Effector CD4-positive, alpha-beta T cell (primary cell): ENCODE measurements around the gene HSPE1.
A peak's percentile ranks its signal among the peaks of the same experiment; 100 is the strongest.
"Not testable (repeated sequence)": the region's sequence is repeated elsewhere in the genome, so short reads cannot be mapped to it uniquely, and the experiment has no call there.

ENCODE experiments used
- DNase-seq: peaks from one replicate; pipeline ENCODE4 v3.0.0-alpha.2; 2020

HSPE1 gene

DNA sequence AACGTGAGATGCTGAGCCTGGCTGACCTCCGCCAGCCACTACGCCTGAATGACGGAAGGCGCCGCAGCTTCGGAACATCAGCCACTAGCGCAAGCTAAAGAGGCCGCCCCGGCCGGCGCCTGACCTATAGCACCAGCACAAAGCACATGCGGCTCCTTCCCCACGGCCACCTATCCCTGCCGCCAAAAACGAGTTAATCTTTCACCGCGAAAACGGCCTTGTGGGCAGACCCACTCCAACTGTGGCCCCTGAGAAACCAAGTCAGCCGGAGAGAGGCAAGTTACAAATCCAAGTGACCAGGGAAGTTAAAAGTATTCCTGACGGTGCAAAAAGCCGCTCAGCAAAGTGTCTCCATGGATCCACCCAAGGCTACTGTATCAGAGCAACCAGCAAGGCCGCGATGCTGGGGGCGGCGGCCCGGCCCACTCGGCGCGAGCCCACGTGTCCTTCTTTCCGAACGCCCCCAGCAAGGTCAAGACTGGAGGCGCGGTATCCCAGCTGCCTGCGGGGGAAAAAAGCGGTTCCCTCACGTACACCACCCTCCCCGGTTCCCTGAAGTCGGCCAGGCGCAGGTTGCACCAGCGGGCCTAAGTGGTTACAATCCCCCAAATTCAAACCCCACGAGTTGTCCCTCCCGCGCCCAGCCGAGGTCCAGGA lies 1.1 kb upstream of the HSPE1 start:
- peak; percentile 34 for DNase-seq

DNA sequence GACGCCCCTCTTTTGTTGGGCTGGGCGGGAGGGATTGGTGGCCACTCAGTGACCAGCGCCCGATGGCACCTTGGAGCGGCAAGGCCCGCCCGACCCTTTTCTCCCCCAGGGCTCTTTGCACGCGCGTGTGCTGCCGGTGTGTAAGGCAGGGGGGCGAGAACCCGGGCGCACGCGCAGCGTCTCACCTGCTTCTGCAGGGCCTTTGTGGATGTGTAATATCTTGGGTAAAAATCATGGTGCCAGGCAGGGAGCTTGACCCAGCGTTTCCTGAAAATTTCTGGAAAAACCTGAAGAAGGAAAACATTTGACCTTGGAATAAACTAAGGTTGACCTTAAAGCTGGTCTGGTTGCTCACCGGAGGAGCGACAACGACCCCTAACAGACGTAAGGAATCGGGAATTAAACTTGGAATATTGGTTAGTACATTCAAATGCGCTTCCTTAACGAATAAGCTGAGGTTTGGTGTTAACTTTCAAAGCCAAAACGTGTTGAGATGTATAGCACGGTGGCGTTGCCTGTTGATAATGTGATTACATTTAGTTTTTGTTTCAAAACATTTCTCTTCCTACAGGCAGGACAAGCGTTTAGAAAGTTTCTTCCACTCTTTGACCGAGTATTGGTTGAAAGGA lies 438 bp downstream of the HSPE1 start:
- no peak for DNase-seq

DNA sequence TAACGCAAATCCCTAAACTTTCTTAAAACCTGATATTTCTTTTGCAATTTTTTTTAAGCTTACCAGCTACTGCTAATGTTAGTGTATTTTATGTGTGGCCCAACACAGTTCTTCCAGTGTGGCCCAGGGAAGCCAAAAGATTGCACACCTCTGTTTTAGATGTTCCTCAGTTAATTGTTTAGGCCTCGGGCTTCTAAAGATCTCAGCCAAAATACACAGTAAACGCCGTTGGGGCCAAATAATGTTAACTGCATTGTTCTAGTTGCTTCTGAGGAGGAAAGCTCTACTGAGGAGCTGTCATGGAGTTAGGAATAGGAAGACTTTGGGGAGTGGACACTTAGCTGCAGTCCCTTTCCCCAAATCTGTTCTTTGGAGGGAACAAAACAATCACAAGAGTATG lies 2.0 kb downstream of the HSPE1 start:
- DNase-seq, result no peak

DNA sequence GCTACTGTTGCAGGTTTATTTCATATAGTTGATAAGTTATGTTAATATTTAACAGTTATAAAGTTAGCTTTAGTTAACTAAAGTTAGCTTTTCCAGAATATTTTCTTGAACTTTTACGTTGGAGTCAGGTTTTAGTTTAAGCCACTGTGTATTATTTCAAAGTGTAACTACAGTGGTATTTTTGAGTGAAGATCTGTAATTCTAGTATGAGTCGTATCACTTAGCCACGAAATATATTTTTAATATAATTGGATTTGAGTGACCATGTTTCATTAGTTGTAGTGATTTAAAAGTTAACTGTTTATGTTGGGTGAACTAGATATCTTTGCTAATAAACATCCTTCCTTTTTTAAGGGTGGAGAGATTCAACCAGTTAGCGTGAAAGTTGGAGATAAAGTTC lies 2.5 kb downstream of the HSPE1 start:
- DNase-seq, result no peak

DNA sequence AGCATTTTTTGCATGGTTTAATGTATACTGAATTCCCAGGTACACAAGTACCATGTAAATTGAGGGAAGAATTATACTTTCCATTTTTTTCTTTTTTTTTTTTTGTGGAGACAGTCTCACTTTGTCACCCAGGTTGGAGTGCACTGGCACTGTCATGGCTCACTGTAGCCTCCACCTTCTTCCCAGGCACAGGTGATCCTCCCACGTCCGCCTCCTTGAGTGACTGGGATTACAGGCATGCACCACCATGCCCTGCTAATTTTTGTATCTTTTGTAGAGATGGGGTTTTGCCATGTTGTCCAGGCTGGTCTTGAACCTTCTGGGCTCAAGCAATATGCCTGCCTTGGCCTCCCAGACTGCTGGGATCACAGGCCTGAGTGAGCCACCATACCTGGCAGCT lies 3.8 kb downstream of the HSPE1 start:
- no peak for DNase-seq

DNA sequence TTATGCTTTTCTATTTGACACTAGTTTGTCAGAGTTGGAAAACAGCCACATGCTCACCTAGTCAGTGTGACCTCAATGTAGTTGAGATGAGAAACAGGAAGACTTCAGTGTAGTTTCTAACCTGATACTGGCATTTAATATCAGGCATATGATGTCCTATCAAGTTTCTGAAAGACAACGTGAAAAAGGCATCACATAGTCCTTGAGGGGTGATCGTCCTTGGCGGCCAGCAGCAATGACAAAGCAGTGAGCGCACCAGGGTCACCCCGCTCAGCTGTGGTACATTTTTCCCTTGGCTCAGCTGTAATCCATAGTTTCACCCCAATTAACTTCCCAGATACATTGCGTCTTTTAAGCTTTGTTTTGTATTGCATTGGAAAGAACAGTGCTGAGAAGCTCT lies 4.3 kb downstream of the HSPE1 start:
- no peak for DNase-seq

DNA sequence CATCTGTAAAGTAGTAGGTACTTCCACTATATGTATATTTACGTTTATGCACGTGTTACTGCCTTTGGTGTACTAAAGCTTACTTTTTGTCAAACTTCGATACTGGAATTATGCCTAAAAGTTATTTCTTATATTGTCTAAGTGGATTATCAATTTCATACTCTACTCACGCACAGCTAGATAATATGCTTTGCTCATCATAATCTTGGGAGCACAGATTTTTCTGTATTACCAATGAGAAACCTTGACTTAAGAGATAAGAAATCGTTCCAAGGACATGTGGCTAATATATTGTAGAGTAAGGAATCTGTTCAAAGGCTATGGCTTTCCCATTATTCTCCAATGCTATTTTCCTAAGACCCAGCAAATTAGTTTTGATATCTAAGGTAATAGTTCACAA lies 6.5 kb downstream of the HSPE1 start:
- no peak for DNase-seq

DNA sequence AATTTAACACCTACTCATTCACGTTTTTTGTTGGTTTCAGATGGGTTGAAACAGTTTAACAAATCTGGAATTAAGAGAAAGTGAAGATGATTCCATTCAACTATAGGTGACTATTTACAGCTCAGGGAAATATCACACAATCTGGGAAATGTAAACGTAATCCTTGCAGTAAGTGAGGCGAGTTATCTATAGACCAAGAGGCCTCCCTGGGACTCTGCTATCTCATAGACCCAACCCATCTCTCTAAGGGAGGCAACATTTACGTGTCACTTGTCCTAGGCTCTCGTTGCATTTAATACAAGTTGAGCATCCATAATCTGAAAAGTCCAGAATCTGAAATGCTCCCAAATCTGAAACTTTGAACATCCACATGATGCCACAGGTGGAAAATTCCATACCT lies 13.7 kb downstream of the HSPE1 start:
- no peak for DNase-seq

DNA sequence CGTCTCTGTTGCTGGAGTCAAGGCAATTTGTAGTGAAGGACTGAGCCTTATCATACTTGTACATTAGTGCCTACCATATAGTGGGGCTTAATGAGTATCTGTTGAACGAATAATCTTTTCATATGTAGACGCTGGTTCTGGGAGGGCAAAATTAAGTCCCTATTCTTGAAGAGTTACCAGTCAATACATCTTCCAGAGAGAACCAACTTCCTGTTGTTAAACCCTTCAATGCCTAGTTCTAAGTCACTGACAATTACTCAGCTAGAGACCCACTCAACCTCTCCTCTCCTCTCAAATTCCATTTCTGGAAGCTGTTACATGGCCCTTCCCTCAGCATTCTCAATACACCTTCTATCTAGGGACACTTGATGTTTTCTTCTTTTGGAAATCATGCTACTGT lies 14.6 kb downstream of the HSPE1 start:
- no peak for DNase-seq

DNA sequence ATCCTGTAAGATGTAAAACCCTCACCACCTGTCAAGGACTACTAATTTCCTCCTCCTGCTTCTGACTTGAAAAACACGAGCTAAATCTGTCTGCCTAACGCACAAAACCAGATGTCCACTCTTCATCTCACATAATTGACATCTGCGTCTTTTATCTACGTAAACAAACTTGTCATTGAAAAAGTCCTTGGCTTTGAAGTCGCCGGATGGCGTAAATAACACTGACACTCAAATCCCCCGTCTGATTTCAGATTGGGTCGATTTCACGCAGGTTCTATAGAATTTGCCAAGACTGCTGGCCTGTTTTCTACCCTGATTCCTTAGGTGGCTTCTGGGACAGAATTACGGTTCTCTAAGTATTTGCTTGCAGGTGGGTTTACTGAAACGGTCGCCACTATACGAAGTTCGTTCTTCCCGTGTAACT lies 15.1 kb downstream of the HSPE1 start:
- no peak for DNase-seq

DNA sequence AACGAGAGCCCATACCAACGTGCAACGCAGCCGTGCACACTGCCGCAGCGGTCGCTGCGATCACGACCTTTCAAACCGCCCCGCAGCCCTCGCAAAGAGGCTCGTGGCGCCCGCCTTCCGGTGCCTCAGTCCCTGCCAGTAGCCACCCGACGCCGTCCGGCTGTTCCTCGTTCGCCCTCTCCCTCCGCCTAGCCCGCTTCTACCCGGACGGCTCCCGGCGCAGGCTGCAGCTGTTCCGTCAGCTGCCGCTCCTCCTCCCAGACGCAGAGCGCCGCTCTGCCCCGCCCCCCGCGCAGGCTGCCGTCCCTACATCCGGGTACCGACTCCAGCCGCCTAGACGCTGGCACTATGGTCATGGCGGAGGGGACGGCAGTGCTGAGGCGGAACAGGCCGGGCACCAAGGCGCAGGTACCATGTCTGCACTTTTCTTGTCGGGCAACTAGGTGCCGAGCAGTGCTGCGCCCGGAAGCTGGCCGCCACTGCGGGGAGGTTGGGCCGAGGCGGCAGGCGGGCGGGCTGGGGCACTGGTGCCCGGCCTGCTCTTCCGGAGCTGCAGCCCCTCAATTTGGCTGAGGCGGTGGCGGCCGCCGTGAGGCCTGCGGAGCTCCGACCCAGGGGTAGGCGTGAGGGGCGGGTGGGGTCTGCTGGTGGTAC lies 15.7 kb downstream of the HSPE1 start, which contains the start of gene MOB4:
Gene MOB4, plus strand, starts transcription at position 328 of the 654 bp plus-strand sequence. Its CDS starts 21 bp downstream, at position 349.
- DNase-seq, result peak; percentile 89

DNA sequence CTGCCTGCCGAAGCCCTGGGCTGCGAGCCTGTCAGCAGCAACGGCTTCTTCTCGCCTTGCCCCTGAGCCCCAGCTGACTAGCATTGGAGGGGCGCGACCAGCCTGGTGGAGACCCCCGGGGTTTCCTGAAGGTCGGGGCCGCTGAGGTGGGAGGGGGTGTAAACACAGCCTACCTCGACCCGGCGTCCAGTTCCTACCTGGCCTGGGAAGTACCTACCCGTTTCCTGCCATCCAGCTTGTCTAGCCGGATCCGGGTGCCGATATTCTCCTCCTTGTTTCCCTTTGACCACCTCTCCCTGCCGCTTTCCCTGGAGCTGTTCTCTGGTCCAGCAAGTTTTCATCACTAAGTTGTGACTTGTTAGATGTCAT lies 16.2 kb downstream of the HSPE1 start:
- no peak for DNase-seq

DNA sequence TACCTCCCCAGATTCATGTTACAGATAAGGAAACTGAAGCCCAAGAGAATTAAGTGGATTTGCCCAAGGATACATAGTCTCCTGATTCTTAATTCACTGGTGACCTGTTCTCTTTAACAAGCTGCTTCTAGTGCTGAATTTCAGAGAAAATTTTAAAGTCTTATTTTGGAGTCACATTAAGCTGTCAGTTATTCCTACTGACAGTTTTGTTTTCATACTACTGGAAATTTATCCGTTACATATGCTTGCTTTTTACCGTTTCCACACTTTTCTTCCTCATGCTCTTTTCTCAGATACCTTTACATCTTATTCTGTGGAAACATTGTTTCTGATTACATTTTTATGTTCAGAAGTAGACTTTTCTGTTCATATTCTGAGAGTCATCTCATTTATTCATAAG lies 17.0 kb downstream of the HSPE1 start:
- DNase-seq, result no peak

DNA sequence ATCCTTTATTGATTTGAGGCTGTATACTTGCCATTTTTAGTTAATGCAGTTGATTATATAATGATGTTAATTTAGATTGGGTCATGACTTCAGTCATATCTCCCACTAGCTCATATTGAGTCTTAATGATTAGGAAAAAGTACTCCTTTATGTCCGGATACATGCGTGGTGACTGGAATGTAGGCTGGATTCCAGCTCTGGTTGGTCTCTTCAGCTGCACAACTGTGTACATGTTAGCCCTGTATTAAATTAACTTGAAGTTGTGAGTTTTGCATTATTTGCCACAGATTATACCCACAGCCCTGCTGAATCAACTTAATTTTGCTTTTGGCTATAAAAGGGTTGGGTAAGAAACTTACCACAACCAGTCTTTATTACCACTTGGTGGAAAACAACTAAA lies 38.2 kb downstream of the HSPE1 start:
- DNase-seq, result no peak

DNA sequence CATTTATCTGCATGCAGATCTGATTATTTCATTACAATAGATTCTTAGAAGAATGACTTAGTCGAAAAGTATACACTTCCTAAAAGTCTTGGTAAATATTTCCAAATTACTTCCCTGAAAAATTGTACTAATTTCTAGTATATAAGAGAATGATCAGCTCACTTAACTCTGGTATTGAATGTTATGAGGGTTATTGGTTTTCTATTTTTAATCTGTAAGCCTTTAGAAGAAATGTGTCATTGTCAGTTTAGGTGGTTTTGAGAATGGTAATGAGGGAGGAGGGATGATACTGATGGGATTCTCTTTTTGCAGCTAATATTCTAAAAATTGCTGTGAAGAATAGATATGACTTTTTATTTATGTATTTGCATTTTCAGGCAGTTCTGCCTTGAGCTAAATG lies 39.6 kb downstream of the HSPE1 start:
- no peak for DNase-seq

DNA sequence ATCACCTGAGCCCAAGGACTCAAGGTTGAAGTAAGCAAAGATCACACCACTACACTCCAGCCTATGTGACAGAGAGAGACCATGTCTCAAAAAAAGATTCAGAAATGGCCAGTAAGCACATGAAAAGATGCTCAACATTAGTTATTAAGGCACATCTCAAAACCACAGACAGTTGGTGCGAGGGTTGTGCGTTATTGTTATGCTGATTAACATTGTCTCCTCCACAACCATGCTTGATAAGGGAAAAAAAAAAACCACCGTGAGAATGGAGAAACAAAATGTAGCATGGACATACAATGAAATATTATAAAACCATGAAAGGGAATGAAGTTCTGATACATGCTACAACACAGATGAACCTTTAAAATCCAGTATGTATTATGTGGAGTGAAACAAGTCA lies 43.0 kb downstream of the HSPE1 start:
- DNase-seq, result no peak

DNA sequence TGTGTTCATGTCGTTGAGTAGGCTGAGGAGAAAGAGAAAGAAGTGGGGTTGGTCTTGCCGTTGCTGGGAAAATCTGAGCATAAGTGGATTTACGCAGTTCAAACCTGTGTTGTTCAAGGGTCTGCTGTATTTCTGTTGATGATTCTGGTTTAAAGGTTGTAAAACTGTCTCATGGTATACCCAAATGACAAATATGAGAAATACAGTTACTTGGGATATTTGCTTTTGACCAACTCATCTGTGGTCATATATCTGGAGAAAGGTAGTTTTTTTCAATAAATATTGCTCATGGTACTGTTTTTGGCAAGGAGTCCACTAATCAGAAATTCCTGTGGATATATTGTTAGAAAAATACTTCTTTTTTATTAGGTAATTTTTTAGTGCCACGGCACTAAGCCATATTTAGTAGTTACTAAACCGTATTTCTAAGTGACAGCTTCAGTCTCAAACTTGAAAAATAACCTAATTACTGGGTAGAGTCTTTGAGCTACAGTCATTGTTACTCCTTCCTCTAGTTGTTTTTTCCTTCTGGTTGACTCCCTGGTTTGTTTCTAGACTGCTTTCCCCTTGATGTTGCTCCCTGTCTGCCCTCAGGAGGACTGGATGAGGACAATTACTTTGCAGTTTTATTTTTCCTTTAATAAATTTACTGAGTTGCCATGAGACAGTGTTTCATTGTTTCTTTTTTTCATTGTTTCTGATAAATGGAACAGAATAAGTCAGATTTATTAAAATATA lies 47.2 kb downstream of the HSPE1 start:
- DNase-seq, result no peak

DNA sequence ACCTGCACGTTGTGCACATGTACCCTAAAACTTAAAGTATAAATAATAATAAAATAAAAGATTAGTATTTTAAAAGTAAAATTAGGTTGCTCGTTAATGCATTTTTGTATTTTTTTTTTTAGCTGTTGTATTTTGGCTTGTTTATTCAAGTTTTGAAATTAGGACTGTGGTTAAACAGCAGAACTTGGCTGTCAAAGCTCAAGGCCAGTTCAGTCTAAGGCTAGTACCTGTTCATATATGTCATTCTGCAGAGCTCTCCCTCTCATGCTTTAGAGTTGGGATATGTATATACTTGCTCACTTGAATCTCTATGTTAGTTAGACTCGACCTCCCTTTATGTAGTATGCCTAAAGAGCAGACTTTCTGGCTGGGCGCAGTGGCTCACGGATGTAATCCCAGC lies 48.4 kb downstream of the HSPE1 start:
- DNase-seq, result no peak

DNA sequence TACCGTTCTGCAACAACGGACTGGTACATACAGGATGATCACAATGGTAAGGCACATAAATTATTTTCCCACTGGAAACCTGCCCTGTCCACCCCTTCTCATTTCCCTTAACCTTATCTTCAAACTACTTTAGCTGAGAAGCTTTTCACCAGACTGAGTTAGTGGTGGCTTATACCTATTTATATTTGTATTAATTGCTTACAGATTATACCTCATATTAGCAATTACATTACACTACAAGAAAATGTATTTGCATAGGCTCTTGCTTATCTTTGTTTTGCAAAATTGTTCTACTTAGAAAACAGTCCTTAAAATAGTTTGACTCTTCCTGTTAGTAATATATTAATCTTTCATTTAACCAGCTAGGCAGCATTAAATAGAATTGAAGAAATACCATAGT lies 51.1 kb downstream of the HSPE1 start:
- DNase-seq, result not testable (repeated sequence)
